RPMI7951 (cell line): ENCODE measurements around the gene LCE2D. TPM values are rescaled to one million over a fixed set of nuclear protein-coding genes. Genes with fewer than 3 reads are reported as not detected.

Experiments used
- DNase-seq: peaks from one replicate; pipeline ENCODE4 v3.0.0-alpha.2; 2012; ENCODE audit warnings: low read depth
- total RNA-seq: library from RNA; depleted of rRNA; stranded (reverse); fragments of >200 nt; shearing (Covaris generic); gene quantifications from 2 replicates; pipeline ENCODE4 v1.2.3, GENCODE V29; 2014; rRNA removed

Gene LCE2D
- total RNA-seq, 1 experiment from 2014 or later: not detected

DNA sequence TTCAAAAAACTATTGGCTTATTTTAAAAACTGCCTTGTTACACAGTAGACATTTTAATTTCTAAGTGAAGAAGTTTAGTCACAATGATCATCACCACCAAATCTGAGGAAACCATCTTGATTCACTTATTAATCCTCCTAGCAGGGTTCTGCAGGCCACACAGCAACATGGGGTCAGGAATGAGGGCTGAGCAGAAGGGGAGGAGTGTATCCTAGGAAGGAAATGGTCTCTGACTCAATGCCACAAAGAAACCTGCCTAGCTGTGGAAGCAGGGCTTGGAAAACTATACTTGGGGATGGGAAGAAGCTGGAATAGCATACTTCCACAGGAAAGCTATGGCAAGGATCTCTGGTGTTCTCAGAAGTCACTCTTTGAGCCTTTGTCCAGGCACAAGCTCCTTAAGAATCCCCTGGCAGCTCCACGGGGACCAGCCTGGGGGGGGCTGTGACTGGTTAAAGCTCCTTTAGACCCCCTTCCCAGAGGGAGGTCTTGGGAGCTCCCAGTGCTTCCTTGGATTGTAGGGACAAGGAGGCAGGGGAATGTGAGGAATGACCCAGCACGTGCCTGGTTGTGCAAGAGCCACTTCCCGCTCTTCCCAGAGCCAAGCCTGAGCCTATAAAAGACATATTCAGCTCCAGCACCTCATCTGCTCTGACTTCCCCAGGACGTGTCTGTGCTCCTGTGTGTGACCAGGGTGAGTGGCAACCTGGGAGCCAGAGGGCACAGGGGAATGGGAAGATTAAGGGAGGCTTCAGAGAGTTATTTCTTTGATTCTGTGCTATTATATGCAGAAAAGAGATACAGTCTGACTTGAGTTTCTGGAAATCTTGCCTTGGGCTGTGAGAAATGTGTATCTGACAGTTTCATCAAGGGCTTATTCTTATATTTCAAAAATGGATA is 34.8 kb downstream of the LCE2D start, which contains the start of gene LCE2A:
LCE2A (plus strand) TSS at position 645 of the 900 bp plus-strand sequence. CDS start 557 bp downstream, outside the sequence.
- DNase-seq: no peak

DNA sequence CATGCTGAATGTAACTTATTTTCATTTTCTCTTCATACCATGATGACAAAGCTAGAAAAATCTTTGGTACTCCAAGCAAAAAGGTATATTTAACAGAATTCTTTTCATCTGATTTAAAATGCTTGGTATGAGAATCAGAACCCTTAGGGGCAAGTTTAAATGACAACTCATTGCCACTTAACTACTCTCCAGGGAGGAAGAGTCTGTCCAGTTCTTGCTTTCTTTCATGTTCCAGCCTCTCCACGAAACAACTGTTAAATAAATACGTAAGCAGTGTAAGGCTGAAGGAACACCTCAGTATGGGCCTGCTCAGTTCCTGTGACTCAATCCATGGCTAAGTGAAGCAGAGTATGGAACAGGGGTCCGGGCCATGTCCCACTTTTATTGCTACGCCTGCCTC is 36.6 kb downstream of the LCE2D start:
- DNase-seq: no peak

DNA sequence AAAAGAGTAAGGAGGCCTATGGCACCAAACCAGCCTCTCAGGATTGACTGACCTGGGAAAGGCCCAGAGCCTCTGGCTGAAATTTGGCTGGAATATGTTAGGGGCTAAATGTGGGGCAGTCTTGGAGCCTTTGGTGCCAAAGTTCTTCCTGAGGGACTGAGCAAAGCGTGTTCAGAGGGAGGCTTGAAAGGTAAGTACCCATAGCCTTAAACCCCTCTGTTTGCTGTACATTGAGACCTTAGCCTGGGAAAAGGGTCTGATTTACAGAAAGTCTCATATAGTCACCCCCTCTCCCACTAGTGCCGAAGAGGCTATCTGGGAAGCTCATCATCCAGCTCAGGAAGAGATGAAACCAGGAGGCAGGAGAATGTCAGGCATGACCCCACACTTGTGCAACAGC is 44.7 kb downstream of the LCE2D start, which contains the start of gene LCE4A:
LCE4A (plus strand) TSS at position 301 of the 400 bp plus-strand sequence. CDS start 916 bp downstream, outside the sequence.
- DNase-seq: no peak

Other genes with a start within 250 kb of the LCE2D start
- not detected in 2 replicates for gene CRNN, start 249.1 kb upstream of the LCE2D start, total RNA-seq
- not detected in 2 replicates for gene LCE5A, start 152.6 kb upstream of the LCE2D start, total RNA-seq
- not detected in 2 replicates for gene CRCT1, start 148.9 kb upstream of the LCE2D start, total RNA-seq
- not detected in 2 replicates for gene LCE3E, start 96.6 kb upstream of the LCE2D start, total RNA-seq
- not detected in 2 replicates for gene LCE3D, start 82.9 kb upstream of the LCE2D start, total RNA-seq
- gene LCE3C, start 63.1 kb upstream of the LCE2D start, total RNA-seq: not detected in 2 replicates
- gene LCE3B, start 49.6 kb upstream of the LCE2D start, total RNA-seq: not detected in 2 replicates
- gene LCE3A, start 40.3 kb upstream of the LCE2D start, total RNA-seq: not detected in 2 replicates
- not detected in 2 replicates for gene LCE2C, start 11.9 kb downstream of the LCE2D start, total RNA-seq
- not detected in 2 replicates for gene LCE2B, start 22.7 kb downstream of the LCE2D start, total RNA-seq
- not detected in 2 replicates for gene LCE2A, start 35.0 kb downstream of the LCE2D start, total RNA-seq
- not detected in 2 replicates for gene LCE4A, start 44.8 kb downstream of the LCE2D start, total RNA-seq
- gene KPRP, start 94.6 kb downstream of the LCE2D start, total RNA-seq: not detected in 2 replicates
- gene LCE1F, start 111.8 kb downstream of the LCE2D start, total RNA-seq: not detected in 2 replicates
- gene LCE1E, start 122.9 kb downstream of the LCE2D start, total RNA-seq: not detected in 2 replicates
- gene LCE1D, start 133.3 kb downstream of the LCE2D start, total RNA-seq: not detected in 2 replicates
- not detected in 2 replicates for gene LCE1C, start 143.3 kb downstream of the LCE2D start, total RNA-seq
- not detected in 2 replicates for gene LCE1B, start 148.6 kb downstream of the LCE2D start, total RNA-seq
- gene LCE1A, start 164.1 kb downstream of the LCE2D start, total RNA-seq: not detected in 2 replicates
- gene LCE6A, start 179.5 kb downstream of the LCE2D start, total RNA-seq: not detected in 2 replicates
- not detected in 2 replicates for gene LCE7A, start 196.6 kb downstream of the LCE2D start, total RNA-seq
- not detected in 2 replicates for gene SMCP, start 214.9 kb downstream of the LCE2D start, total RNA-seq
- not detected in 2 replicates for gene IVL, start 245.2 kb downstream of the LCE2D start, total RNA-seq